ENCODE results near the gene ADM. TPM values are rescaled to one million over a fixed set of nuclear protein-coding genes. Genes with fewer than 3 reads are reported as not detected.
"Not testable (repeated sequence)": the region's sequence is repeated elsewhere in the genome, so short reads cannot be mapped to it uniquely, and the experiment has no call there.

ADM gene
- total RNA-seq, 2 experiments from 2014 or later: 43.1 to 46.9 TPM

DNA sequence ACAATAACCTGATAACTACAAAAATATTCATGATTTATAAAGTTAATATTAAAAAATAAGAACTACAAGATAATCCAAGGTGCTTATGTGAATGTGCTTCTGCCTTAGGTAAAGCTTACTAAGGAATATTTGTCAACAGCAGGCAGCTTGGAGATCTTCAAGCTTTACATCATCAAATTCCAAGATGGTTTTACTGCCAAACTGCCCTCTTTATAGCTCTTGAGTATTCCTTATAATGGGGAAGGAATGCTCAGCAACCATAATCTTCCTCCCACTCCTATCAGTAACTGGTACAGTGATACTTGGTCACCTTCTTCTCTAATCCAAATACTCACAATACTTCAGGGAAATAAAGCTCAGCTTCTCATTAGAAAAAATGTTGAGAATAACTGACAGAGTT lies 40.9 kb upstream of the ADM start:
- Mint-ChIP-seq H3K27me3 (no peaks in the 10 kb centered on the region), H3K36me3 (ENCODE audit: low read depth) (no peaks in the 10 kb centered on the region), H3K27ac (no peak overlapping the region), H3K4me1 (ENCODE audit: low read depth) (peaks cover 8% of the 10 kb centered on the region), H3K4me3 (no peak overlapping the region), H3K9me3 (peaks cover 3% of the 10 kb centered on the region)
- TF ChIP-seq CTCF (IDR thresholded peaks at IDR 0.05): no peak
- intact Hi-C loops (cut with micrococcal nuclease): no loop called here
- CTCF ChIA-PET: interaction anchor here (1.0 to 1.3 kb wide), 2 partner anchors 39 to 55 kb away, joined by 3 read pairs; no protein-coding TSS in a partner anchor
- no peak for ATAC-seq
- POLR2A ChIA-PET: no interaction called here
- DNase-seq: no peak

DNA sequence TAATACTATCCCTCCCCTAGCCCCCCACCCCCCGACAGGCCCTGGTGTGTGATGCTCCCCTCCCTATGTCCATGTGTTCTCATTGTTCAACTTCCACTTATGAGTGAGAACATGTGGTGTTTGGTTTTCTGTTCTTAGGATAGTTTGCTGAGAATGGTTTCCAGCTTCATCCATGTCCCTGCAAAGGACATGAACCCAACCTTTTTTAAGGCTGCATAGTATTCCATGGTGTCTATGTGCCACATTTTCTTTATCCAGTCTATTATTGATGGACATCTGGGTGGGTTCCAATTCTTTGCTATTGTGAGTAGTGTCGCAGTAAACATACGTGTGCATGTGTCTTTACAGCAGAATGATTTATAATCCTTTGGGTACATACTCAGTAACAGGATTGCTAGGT lies 40.2 kb upstream of the ADM start:
- POLR2A ChIA-PET, CTCF ChIA-PET: not testable (repeated sequence)

GRCh38 chr11:10265936-10266335 lies 38.9 kb upstream of the ADM start:
- H3K4me3 Mint-ChIP-seq: no peak overlapping the region
- POLR2A ChIA-PET: no interaction called here
- H3K36me3 Mint-ChIP-seq (ENCODE audit: low read depth): no peaks in the 10 kb centered on the region
- CTCF ChIA-PET: no interaction called here
- DNase-seq (no peak), ATAC-seq (no peak)
- H3K27me3 Mint-ChIP-seq: no peaks in the 10 kb centered on the region
- no peak overlapping the region for H3K27ac Mint-ChIP-seq
- TF ChIP-seq CTCF (IDR thresholded peaks at IDR 0.05): no peak
- H3K4me1 Mint-ChIP-seq (ENCODE audit: low read depth): peaks cover 6% of the 10 kb centered on the region
- intact Hi-C loops (cut with micrococcal nuclease): no loop called here
- H3K9me3 Mint-ChIP-seq: peaks cover 3% of the 10 kb centered on the region

More for the DNA sequence above, 40.2 kb upstream of the ADM start:
- H3K4me3 Mint-ChIP-seq; H3K9me3 Mint-ChIP-seq; DNase-seq; intact Hi-C loops (cut with micrococcal nuclease); H3K4me1 Mint-ChIP-seq (ENCODE audit: low read depth); H3K27me3 Mint-ChIP-seq; ATAC-seq; H3K36me3 Mint-ChIP-seq (ENCODE audit: low read depth); H3K27ac Mint-ChIP-seq: not testable (repeated sequence)

GRCh38 chr11:10267821-10268220 lies 37.1 kb upstream of the ADM start:
- ATAC-seq: no peak
- Mint-ChIP-seq H3K4me3 (no peak overlapping the region), H3K4me1 (ENCODE audit: low read depth) (no peaks in the 10 kb centered on the region), H3K36me3 (ENCODE audit: low read depth) (no peaks in the 10 kb centered on the region), H3K27me3 (no peaks in the 10 kb centered on the region), H3K9me3 (peaks cover 3% of the 10 kb centered on the region), H3K27ac (no peak overlapping the region)
- no peak for DNase-seq
- CTCF ChIA-PET: interaction anchor here (1.0 kb wide), 1 partner anchor 191 kb away, joined by 3 read pairs; no protein-coding TSS in a partner anchor
- intact Hi-C loops (cut with micrococcal nuclease): no loop called here
- TF ChIP-seq CTCF (IDR thresholded peaks at IDR 0.05): no peak
- POLR2A ChIA-PET: no interaction called here

- Mint-ChIP-seq H3K27ac (no peak overlapping the region), H3K27me3 (no peaks in the 10 kb centered on the region), H3K9me3 (peaks cover 3% of the 10 kb centered on the region), H3K4me3 (no peak overlapping the region), H3K36me3 (ENCODE audit: low read depth) (no peaks in the 10 kb centered on the region), H3K4me1 (ENCODE audit: low read depth) (peaks cover 5% of the 10 kb centered on the region)
- POLR2A ChIA-PET: interaction anchor here (1.0 kb wide), 1 partner anchor 9 kb away, joined by 3 read pairs; no protein-coding TSS in a partner anchor
- DNase-seq: no peak
- no peak for ATAC-seq
- CTCF ChIA-PET: interaction anchor here (1.0 to 1.9 kb wide), 3 partner anchors 9 to 192 kb away, joined by 3 to 4 read pairs (median 3); no protein-coding TSS in a partner anchor
- TF ChIP-seq CTCF (IDR thresholded peaks at IDR 0.05): no peak
- intact Hi-C loops (cut with micrococcal nuclease): no loop called here
Measured at GRCh38 chr11:10268746-10269488, 36.0 kb upstream of the ADM start.
